ENCODE results near the gene KCNH3. TPM values are rescaled to one million over a fixed set of nuclear protein-coding genes. Genes with fewer than 3 reads are reported as not detected.

The KCNH3 gene
- total and polyA plus RNA-seq, 2 donors (not counting 3 experiments of a cell fraction or from before 2014, with no cell fraction given): 0.13 to 0.14 TPM

DNA sequence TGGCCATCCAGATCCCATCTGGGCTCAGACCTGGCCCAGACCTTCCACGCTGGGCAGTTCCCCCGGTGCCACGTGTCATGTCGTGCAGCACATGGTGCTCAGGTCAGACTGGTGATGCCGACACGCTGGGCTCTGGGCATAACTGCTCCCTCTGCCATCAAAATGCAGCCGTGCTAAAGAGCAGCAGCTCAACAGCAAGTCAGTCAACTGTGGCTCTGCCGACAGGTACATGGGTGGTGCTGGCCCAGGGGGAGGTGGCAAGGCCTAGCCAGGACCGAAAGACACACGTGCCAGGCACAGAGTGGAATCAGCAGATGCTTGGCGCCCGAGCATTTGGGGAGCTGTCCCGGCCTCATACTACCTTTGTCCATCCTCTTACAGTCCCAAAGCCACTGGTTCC lies 27.5 kb downstream of the KCNH3 start:
- FAIRE-seq: no peak
- H3K79me2 ChIP-seq (ENCODE audit: control insufficient read depth, insufficient read depth, low read length): peaks cover 20% of the 10 kb centered on the region
- dilution Hi-C loops (cut with MboI; ENCODE audit: extremely low pct_ligation_motif_present, low sequenced_read_pairs) (no loop called here), intact Hi-C loops (cut with micrococcal nuclease) (loop anchor here (5.0 kb wide), 1 partner anchor 209 kb away; no protein-coding TSS in a partner anchor)
- DNase-seq (ENCODE audit: low read depth, low spot score): no peak
- H3K4me1 ChIP-seq (ENCODE audit: control insufficient read depth, extremely low read depth, insufficient read depth, low read length): peaks cover 14% of the 10 kb centered on the region
- ChIA-PET POLR2A (interaction anchor here (0.6 kb wide), 1 partner anchor 298 kb away, joined by 3 read pairs; no protein-coding TSS in a partner anchor), CTCF (interaction anchor here (1.4 to 2.0 kb wide), 4 partner anchors 8 to 224 kb away, joined by 5 to 10 read pairs (median 8); no protein-coding TSS in a partner anchor)
- H3K4me2 ChIP-seq (ENCODE audit: insufficient read depth, low read length): peak overlapping the region; percentile 71
- TF ChIP-seq EZH2 (IDR thresholded peaks at IDR 0.05; ENCODE audit: borderline replicate concordance, low read depth, low read length, severe bottlenecking): no peak
- H2AFZ ChIP-seq (ENCODE audit: low read depth, low read length): no peak overlapping the region
- H3K9me1 ChIP-seq (replicated peaks; ENCODE audit: control insufficient read depth, extremely low read depth, insufficient read depth, low read length): no peaks in the 10 kb centered on the region
- H3K27ac ChIP-seq (ENCODE audit: insufficient read depth, low read depth, low read length): no peak overlapping the region
- H3K9ac ChIP-seq (replicated peaks; ENCODE audit: extremely low read depth, insufficient read depth, low read length): no peak overlapping the region
- H3K36me3 ChIP-seq (ENCODE audit: control insufficient read depth in 2 of 2, extremely low read depth in 1 of 2, insufficient read depth in 2 of 2, low read length in 2 of 2): peaks cover 10 to 27% of the 10 kb centered on the region in 2 experiments
- no peak overlapping the region for H3K4me3 ChIP-seq (replicated peaks in 1 of 3; ENCODE audit: insufficient read depth in 1 of 3, low read depth in 1 of 3, low read length in 3 of 3)
- H3K9me3 ChIP-seq (replicated peaks; ENCODE audit: control insufficient read depth, insufficient read depth, low read length): no peaks in the 10 kb centered on the region
- no peaks in the 10 kb centered on the region for H3K27me3 ChIP-seq (ENCODE audit: control insufficient read depth in 2 of 2, insufficient read depth in 2 of 2, low read length in 2 of 2)
- BruUV-seq (replicated peaks): no TSS peak
- H4K20me1 ChIP-seq (replicated peaks; ENCODE audit: control insufficient read depth, extremely low read depth, insufficient read depth, low read length): no peaks in the 10 kb centered on the region

DNA sequence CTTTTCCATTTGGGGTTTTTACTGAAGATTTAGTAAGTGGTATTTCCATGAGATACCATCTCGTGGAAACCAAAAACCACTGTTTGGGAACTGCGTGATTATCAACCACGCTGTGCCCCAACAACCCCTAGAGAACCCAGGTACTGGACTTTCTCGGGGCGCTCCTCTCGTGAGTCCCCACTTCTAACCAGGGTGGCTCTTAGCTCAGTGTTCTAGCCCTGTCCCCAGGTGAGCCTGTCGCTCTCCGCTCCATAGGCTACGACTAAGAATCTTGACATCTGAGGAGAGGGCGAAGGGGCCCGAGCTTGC lies 28.4 kb downstream of the KCNH3 start:
- H3K9me3 ChIP-seq (replicated peaks; ENCODE audit: control insufficient read depth, insufficient read depth, low read length): no peaks in the 10 kb centered on the region
- no peaks in the 10 kb centered on the region for H3K9me1 ChIP-seq (replicated peaks; ENCODE audit: control insufficient read depth, extremely low read depth, insufficient read depth, low read length)
- peak overlapping the region; percentile 71 for H3K4me2 ChIP-seq (ENCODE audit: insufficient read depth, low read length)
- TF ChIP-seq MYC (IDR thresholded peaks at IDR 0.05; ENCODE audit: low read depth, low read length) (no peak), GATA2 (IDR thresholded peaks at IDR 0.05; ENCODE audit: insufficient read depth, insufficient read length, low read depth, low read length) (no peak), JUN (IDR thresholded peaks at IDR 0.05; ENCODE audit: borderline replicate concordance, insufficient read depth, insufficient read length, low read depth) (no peak), POLR2A (IDR thresholded peaks at IDR 0.05; ENCODE audit: low read depth, low read length) (no peak), POLR2AphosphoS5 (IDR thresholded peaks at IDR 0.05; ENCODE audit: insufficient read depth, low read depth, low read length) (no peak), EZH2 (IDR thresholded peaks at IDR 0.05; ENCODE audit: borderline replicate concordance, low read depth, low read length, severe bottlenecking) (no peak), FOS (IDR thresholded peaks at IDR 0.05; ENCODE audit: borderline replicate concordance, insufficient read depth, low read length) (no peak)
- TF ChIP-seq, protein P1, sequence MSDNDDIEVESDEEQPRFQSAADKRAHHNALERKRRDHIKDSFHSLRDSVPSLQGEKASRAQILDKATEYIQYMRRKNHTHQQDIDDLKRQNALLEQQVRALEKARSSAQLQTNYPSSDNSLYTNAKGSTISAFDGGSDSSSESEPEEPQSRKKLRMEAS (IDR thresholded peaks at IDR 0.05; ENCODE audit: insufficient read depth, insufficient read length): no peak
- TF ChIP-seq, protein P2, sequence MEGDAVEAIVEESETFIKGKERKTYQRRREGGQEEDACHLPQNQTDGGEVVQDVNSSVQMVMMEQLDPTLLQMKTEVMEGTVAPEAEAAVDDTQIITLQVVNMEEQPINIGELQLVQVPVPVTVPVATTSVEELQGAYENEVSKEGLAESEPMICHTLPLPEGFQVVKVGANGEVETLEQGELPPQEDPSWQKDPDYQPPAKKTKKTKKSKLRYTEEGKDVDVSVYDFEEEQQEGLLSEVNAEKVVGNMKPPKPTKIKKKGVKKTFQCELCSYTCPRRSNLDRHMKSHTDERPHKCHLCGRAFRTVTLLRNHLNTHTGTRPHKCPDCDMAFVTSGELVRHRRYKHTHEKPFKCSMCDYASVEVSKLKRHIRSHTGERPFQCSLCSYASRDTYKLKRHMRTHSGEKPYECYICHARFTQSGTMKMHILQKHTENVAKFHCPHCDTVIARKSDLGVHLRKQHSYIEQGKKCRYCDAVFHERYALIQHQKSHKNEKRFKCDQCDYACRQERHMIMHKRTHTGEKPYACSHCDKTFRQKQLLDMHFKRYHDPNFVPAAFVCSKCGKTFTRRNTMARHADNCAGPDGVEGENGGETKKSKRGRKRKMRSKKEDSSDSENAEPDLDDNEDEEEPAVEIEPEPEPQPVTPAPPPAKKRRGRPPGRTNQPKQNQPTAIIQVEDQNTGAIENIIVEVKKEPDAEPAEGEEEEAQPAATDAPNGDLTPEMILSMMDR (IDR thresholded peaks at IDR 0.05; ENCODE audit: extremely low read depth in 1 of 2, insufficient read depth in 1 of 2, low read depth in 1 of 2, low read length in 2 of 2): no peak
- DNase-seq (ENCODE audit: low read depth, low spot score) (no peak), FAIRE-seq (peak; percentile 26)
- H2AFZ ChIP-seq (ENCODE audit: low read depth, low read length): no peak overlapping the region
- H4K20me1 ChIP-seq (replicated peaks; ENCODE audit: control insufficient read depth, extremely low read depth, insufficient read depth, low read length): no peaks in the 10 kb centered on the region
- intact Hi-C loops (cut with micrococcal nuclease): loop anchor here (5.0 kb wide), 1 partner anchor 210 kb away; no protein-coding TSS in a partner anchor
- ChIA-PET CTCF (interaction anchor here (0.9 to 2.0 kb wide), 7 partner anchors 9 to 236 kb away, joined by 4 to 10 read pairs (median 5); no protein-coding TSS in a partner anchor), POLR2A (no interaction called here)
- dilution Hi-C loops (cut with MboI; ENCODE audit: extremely low pct_ligation_motif_present, low sequenced_read_pairs): no loop called here
- no peaks in the 10 kb centered on the region for H3K27me3 ChIP-seq (ENCODE audit: control insufficient read depth in 2 of 2, insufficient read depth in 2 of 2, low read length in 2 of 2)
- peak overlapping the region; percentile 87 for H3K9ac ChIP-seq (replicated peaks; ENCODE audit: extremely low read depth, insufficient read depth, low read length)
- peaks cover 8 to 24% of the 10 kb centered on the region in 2 experiments for H3K36me3 ChIP-seq (ENCODE audit: control insufficient read depth in 2 of 2, extremely low read depth in 1 of 2, insufficient read depth in 2 of 2, low read length in 2 of 2)
- H3K4me1 ChIP-seq (ENCODE audit: control insufficient read depth, extremely low read depth, insufficient read depth, low read length): peaks cover 14% of the 10 kb centered on the region
- peak overlapping the region; percentile 64 to 86 (median 82) for H3K4me3 ChIP-seq (replicated peaks in 1 of 3; ENCODE audit: insufficient read depth in 1 of 3, low read depth in 1 of 3, low read length in 3 of 3)
- H3K79me2 ChIP-seq (ENCODE audit: control insufficient read depth, insufficient read depth, low read length): peaks cover 20% of the 10 kb centered on the region
- H3K27ac ChIP-seq (ENCODE audit: insufficient read depth, low read depth, low read length): peak overlapping the region; percentile 80
- no TSS peak for BruUV-seq (replicated peaks)

All from endothelial cell of umbilical vein (primary cell).